AG04449 (cell line): ENCODE measurements around the gene NF2.

ENCODE experiments used
- CTCF ChIA-PET: fragments of 350-600 bp; formaldehyde crosslinking; extraction: SDS; loops from one replicate; lab custom pipeline; 2021; ENCODE audit warnings: antibody characterized with exemption; lab: Yijun Ruan, JAX
- POLR2A ChIA-PET: fragments of 400-600, 350-600 bp; formaldehyde crosslinking; extraction: SDS; loops from one replicate; lab custom pipeline; 2020; ENCODE audit warnings: antibody characterized with exemption, inconsistent platforms; lab: Yijun Ruan, JAX
- DNase-seq: peaks from one replicate; pipeline ENCODE4 v3.0.0-alpha.2; 2010; ENCODE audit warnings: low read depth, low spot score
- H3K4me3 ChIP-seq: 2 replicates; pipeline ENCODE4 v1.5.1; 2011; ENCODE audit warnings: low read depth, mild to moderate bottlenecking, control low read depth, low read length
- TF ChIP-seq, protein P1 (sequence below): IDR thresholded peaks from one replicate; pipeline ENCODE4 v1.5.1; 2011; ENCODE audit warnings: mild to moderate bottlenecking, moderate library complexity, low read length, control low read depth, inconsistent platforms; ENCODE audit not compliant: insufficient read depth; ENCODE audit errors: missing control alignments

The NF2 gene

DNA sequence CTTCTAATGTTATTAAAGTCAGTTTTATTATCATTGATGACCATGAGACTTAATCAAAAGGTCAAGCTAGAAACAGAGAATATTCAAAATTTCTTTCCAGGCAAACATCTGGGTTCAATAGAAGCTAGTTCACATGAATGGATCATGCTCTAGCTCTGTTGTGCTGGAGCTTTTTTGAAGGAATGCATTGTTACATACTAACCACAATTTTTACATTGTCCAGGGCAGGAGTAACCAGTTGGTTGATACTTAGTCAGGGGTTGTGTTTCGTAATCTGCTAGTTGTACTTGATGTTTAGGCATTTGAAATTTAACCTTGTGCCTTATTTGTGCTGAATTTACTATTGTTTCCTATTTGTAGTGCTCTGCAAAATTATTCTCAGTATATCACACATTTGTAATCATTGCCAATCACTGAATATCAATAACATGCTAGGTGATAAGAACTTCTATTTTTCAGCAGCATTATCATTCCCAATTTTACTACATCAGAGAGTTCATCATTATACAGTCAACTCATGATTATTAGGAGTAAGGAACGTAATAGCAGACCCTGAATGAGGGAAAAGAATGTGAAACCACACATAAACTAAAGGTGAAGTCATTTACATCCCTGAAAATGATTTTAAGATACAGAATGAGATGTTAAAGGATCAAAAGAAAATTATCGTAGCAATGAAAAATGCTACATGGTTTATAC is 23.2 kb downstream of the NF2 start:
- H3K4me3 ChIP-seq: no peak overlapping the region
- TF ChIP-seq, protein P1, sequence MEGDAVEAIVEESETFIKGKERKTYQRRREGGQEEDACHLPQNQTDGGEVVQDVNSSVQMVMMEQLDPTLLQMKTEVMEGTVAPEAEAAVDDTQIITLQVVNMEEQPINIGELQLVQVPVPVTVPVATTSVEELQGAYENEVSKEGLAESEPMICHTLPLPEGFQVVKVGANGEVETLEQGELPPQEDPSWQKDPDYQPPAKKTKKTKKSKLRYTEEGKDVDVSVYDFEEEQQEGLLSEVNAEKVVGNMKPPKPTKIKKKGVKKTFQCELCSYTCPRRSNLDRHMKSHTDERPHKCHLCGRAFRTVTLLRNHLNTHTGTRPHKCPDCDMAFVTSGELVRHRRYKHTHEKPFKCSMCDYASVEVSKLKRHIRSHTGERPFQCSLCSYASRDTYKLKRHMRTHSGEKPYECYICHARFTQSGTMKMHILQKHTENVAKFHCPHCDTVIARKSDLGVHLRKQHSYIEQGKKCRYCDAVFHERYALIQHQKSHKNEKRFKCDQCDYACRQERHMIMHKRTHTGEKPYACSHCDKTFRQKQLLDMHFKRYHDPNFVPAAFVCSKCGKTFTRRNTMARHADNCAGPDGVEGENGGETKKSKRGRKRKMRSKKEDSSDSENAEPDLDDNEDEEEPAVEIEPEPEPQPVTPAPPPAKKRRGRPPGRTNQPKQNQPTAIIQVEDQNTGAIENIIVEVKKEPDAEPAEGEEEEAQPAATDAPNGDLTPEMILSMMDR: no peak
- POLR2A ChIA-PET: interaction anchor here (0.9 kb wide), 1 partner anchor 22 kb away, joined by 6 read pairs; no protein-coding TSS in a partner anchor
- no peak for DNase-seq
- CTCF ChIA-PET: interaction anchor here (0.8 to 5.4 kb wide), 25 partner anchors 9 to 482 kb away, joined by 3 to 70 read pairs (median 4); partner anchors contain the start of genes HORMAD2 and NIPSNAP1

DNA sequence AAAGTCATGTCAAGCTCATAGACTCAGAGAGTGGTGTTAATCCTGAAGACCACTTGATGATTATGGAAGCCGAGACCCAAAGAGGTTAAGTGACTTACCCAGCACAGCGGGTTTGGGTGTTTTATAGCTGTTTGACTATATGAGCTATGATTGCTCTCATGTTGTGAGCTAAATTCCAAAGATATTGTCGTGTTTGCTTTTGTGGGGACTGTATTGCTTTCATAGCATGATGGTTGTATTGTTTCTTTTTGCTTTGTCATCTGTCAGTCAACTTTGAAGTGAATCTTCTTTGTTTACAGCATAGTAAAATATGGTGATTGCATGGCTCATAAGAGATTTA is 23.7 kb downstream of the NF2 start:
- DNase-seq: no peak
- no peak overlapping the region for H3K4me3 ChIP-seq
- ChIA-PET CTCF (interaction anchor here (0.8 to 5.4 kb wide), 12 partner anchors 9 to 479 kb away, joined by 3 to 70 read pairs (median 4); partner anchors contain the start of gene HORMAD2), POLR2A (no interaction called here)
- TF ChIP-seq, protein P1: no peak

DNA sequence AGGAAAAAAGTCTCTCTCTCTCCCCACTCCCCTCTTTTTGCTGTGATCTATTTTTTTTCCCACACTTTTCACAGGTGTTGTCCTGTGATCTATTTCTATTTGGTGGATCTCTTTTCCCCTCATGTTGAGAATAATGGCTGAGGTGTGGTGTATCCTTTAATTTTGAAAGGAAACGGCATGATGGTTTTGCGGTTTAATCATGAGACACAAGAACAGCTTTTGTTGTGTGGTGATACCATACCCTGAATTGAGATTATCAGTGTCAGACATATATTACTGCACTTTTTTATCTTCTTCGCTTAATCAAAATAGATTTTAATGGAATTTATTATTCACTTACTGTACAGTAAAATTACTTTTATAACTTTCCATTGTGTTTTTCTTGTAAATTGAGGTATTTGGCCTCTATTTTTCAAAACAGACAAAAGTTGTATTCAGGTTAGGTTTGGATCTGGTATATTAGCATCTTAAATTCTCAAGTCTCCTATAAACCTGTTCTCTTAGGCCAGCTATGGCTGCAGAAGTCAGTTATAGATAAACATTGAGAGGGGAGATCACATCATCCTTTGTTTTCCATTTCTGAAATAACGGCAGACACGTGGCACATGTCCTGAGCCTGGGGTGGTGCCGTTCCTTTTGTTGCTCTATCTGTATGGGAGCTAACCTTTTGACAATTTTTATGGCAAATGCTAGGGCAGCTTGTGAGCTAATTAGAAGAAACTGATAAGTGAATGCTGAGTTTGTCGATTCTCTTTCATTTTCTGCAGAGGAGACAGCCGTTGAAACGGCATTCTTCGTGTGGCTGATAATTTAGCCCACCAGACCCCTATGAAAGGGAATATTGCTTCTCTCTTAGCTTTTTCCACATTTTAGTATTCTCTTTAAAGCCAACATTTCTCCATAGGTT is 25.8 kb downstream of the NF2 start:
- no peak for DNase-seq
- ChIA-PET CTCF (interaction anchor here (0.7 to 3.4 kb wide), 5 partner anchors 10 to 460 kb away, joined by 3 to 11 read pairs (median 3); no protein-coding TSS in a partner anchor), POLR2A (no interaction called here)
- TF ChIP-seq, protein P1: no peak
- H3K4me3 ChIP-seq: no peak overlapping the region

DNA sequence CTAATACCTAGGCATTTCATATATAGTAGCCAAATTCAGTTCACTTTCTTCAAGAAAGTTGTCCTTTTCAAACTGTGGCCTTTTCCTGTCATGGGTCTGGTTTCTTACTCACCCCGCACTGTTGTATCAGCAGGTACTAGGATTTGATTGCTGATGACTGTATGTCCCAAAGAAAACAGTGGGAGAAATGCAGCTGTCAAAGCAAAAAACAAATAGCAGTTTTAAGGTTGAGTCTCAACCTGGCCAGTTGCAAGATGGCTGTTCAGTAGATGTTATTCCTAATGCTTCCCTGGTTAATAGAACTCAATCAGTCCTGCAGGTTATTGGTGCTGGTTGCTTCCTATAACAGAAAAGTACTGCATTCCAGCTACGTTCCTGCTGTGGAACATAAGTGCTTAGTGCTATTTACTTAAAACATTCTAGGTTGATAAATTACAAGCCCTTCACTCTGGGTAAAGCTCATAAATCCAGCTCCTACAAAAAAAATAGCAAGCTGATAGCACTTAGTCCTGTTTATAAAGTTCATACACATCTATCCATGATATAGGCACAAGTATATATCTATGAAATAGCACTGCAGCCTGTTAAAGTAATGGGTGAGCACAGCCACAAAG is 26.6 kb downstream of the NF2 start:
- TF ChIP-seq, protein P1: no peak
- no peak for DNase-seq
- ChIA-PET CTCF (interaction anchor here (0.6 to 3.4 kb wide), 6 partner anchors 9 to 478 kb away, joined by 3 to 11 read pairs (median 4); no protein-coding TSS in a partner anchor), POLR2A (no interaction called here)
- H3K4me3 ChIP-seq: no peak overlapping the region

DNA sequence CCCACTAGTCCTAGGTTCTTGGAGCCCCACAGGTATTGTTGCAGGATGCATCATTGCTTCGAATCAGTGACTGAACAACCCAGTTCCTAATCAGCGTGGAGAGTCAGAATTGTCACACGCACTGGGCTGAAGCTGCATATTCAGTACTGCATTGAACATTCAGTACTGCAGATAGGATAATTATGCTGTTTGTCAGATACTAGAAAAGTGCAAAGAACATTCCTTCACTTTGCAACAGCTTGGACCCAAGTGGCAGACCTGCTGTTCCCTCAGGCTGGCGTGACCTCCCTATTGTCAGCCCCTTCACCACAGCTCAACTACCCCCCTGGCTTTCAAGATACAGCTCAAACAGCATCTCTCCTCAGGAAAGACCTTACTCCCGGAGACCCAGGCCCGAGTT is 27.6 kb downstream of the NF2 start:
- DNase-seq: no peak
- ChIA-PET POLR2A (no interaction called here), CTCF (interaction anchor here (0.6 to 3.4 kb wide), 3 partner anchors 115 to 477 kb away, joined by 3 to 11 read pairs (median 6); no protein-coding TSS in a partner anchor)
- no peak overlapping the region for H3K4me3 ChIP-seq
- TF ChIP-seq, protein P1: no peak
